H1 (cell line): Measurements from ENCODE around the gene KHDRBS2. TPM values are rescaled to one million over a fixed set of nuclear protein-coding genes. Genes with fewer than 3 reads are reported as not detected.

Experiments used
- CTCF ChIA-PET: fragments of 300-600 bp; sonication (Branson Sonifier 250); formaldehyde crosslinking; loops from one replicate; lab custom pipeline; 2021; ENCODE audit not compliant: partially characterized antibody; lab: Charles Lee
- POLR2A ChIA-PET: fragments of 300-600 bp; sonication (Branson Sonifier 250); formaldehyde crosslinking; loops from one replicate; lab custom pipeline; 2021; ENCODE audit warnings: inconsistent platforms; ENCODE audit not compliant: partially characterized antibody; lab: Charles Lee
- DNase-seq, 2 experiments: peaks; one replicate each; pipeline versions ENCODE4 v3.0.0 to v3.0.0-alpha.2; 2010 to 2022; ENCODE audit warnings: low spot score in 2 of 2, low read depth in 1 of 2, mixed read lengths in 1 of 2
- FAIRE-seq: peaks from 2 replicates; lab custom pipeline; 2011; peaks lifted over from hg19 to GRCh38; lab: Jason Lieb, UNC
- H2AFZ ChIP-seq: 2 replicates; pipeline ENCODE4 v1.8.1; 2012; ENCODE audit warnings: low read length, inconsistent platforms
- H2AK5ac ChIP-seq: 2 replicates; pipeline ENCODE4 v1.6.1; 2013; ENCODE audit warnings: low read depth, low read length
- H2BK120ac ChIP-seq: replicated peaks from 2 replicates; pipeline ENCODE3; 2013; ENCODE audit warnings: low read depth, low read length, inconsistent platforms
- H2BK12ac ChIP-seq: 2 replicates; pipeline ENCODE4 v1.6.1; 2013; ENCODE audit warnings: low read depth, low read length
- H2BK15ac ChIP-seq: 2 replicates; pipeline ENCODE4 v1.6.1; 2013; ENCODE audit warnings: low read length
- H2BK20ac ChIP-seq: 2 replicates; pipeline ENCODE4 v1.6.1; 2013; ENCODE audit warnings: low read length
- H2BK5ac ChIP-seq: 2 replicates; pipeline ENCODE4 v1.6.1; 2013; ENCODE audit warnings: low read depth, low read length
- H3K14ac ChIP-seq: 2 replicates; pipeline ENCODE4 v1.6.1; 2013; ENCODE audit warnings: inconsistent platforms; ENCODE audit not compliant: insufficient read length
- H3K18ac ChIP-seq: 2 replicates; pipeline ENCODE4 v1.6.1; 2013; ENCODE audit warnings: low read length; ENCODE audit errors: extremely low read depth
- H3K23ac ChIP-seq: 2 replicates; pipeline ENCODE4 v1.6.1; 2013; ENCODE audit warnings: inconsistent platforms; ENCODE audit not compliant: insufficient read length
- H3K23me2 ChIP-seq: 2 replicates; pipeline ENCODE4 v1.6.1; 2013; ENCODE audit warnings: low read depth, low read length
- H3K27ac ChIP-seq: 2 replicates; pipeline ENCODE4 v1.6.1; 2011; ENCODE audit warnings: low read depth, low read length, inconsistent platforms
- H3K27me3 ChIP-seq, 4 experiments: replicated peaks in 1 of 4; 1 replicate in 1 of 4; 2 replicates in 3 of 4; pipeline versions ENCODE4 v1.6.1 to v1.8.1; 2011 to 2013; ENCODE audit warnings: low read length in 3 of 4, mild to moderate bottlenecking in 3 of 4, inconsistent platforms in 2 of 4, mixed read lengths in 2 of 4, moderate library complexity in 1 of 4; ENCODE audit not compliant: control insufficient read depth in 3 of 4, insufficient read depth in 3 of 4; ENCODE audit errors: extremely low read depth in 1 of 4
- H3K36me3 ChIP-seq, 4 experiments: 2 replicates each; pipeline versions ENCODE4 v1.6.1 to v1.8.1; 2011 to 2013; ENCODE audit warnings: mild to moderate bottlenecking in 4 of 4, low read length in 3 of 4, moderate library complexity in 2 of 4, control low read depth in 1 of 4, inconsistent platforms in 1 of 4; ENCODE audit not compliant: insufficient read depth in 4 of 4, control insufficient read depth in 2 of 4
- H3K4ac ChIP-seq: replicated peaks from 2 replicates; pipeline ENCODE3; 2013; ENCODE audit warnings: low read length, low read depth, mixed read lengths, inconsistent platforms; ENCODE audit not compliant: insufficient read length
- H3K4me1 ChIP-seq, 4 experiments: replicated peaks in 1 of 4; 1 replicate in 1 of 4; 2 replicates in 3 of 4; pipeline versions ENCODE4 v1.6.1 to v1.8.1; 2011 to 2013; ENCODE audit warnings: low read length in 3 of 4, inconsistent platforms in 2 of 4, mixed read lengths in 1 of 4; ENCODE audit not compliant: insufficient read depth in 4 of 4, control insufficient read depth in 3 of 4
- H3K4me2 ChIP-seq, 2 experiments: 2 replicates each; pipeline versions ENCODE4 v1.6.1 to v1.8.1; 2011 to 2013; ENCODE audit warnings: low read depth in 2 of 2, low read length in 2 of 2, control low read depth in 1 of 2, inconsistent platforms in 1 of 2, mild to moderate bottlenecking in 1 of 2; ENCODE audit not compliant: insufficient read depth in 1 of 2
- H3K4me3 ChIP-seq, 4 experiments: fragments of 200-600, 300-600 bp in 1 of 4; sonication (generic), shearing (Covaris generic), sonication (Bioruptor Twin) in 1 of 4; 2 replicates each; pipeline versions ENCODE4 v1.5.1 to v1.8.1; 2011 to 2016; ENCODE audit warnings: low read length in 4 of 4, low read depth in 3 of 4, control low read depth in 2 of 4, inconsistent platforms in 2 of 4, mild to moderate bottlenecking in 2 of 4, mixed read lengths in 1 of 4, moderate library complexity in 1 of 4; ENCODE audit not compliant: insufficient read depth in 2 of 4; ENCODE audit errors: extremely low read depth in 1 of 4
- H3K56ac ChIP-seq: replicated peaks from 2 replicates; pipeline ENCODE3; 2013; ENCODE audit warnings: low read depth, mild to moderate bottlenecking, mixed read lengths, low read length, inconsistent platforms; ENCODE audit not compliant: insufficient read length
- H3K79me1 ChIP-seq: 2 replicates; pipeline ENCODE4 v1.6.1; 2013; ENCODE audit warnings: low read depth, low read length, control low read depth
- H3K79me2 ChIP-seq, 2 experiments: 2 replicates each; pipeline versions ENCODE4 v1.6.1 to v1.8.1; 2012 to 2013; ENCODE audit warnings: low read length in 2 of 2, mild to moderate bottlenecking in 2 of 2, inconsistent platforms in 1 of 2; ENCODE audit not compliant: insufficient read depth in 2 of 2, control insufficient read depth in 1 of 2
- H3K9ac ChIP-seq, 4 experiments: replicated peaks in 1 of 4; 1 replicate in 1 of 4; 2 replicates in 3 of 4; pipeline versions ENCODE4 v1.6.1 to v1.8.1; 2011 to 2013; ENCODE audit warnings: low read depth in 3 of 4, low read length in 3 of 4, control low read depth in 2 of 4, mild to moderate bottlenecking in 2 of 4, moderate library complexity in 2 of 4, inconsistent platforms in 1 of 4; ENCODE audit errors: extremely low read depth in 1 of 4
- H3K9me3 ChIP-seq, 2 experiments: 2 replicates each; pipeline versions ENCODE4 v1.6.1 to v1.8.1; 2012 to 2013; ENCODE audit warnings: mild to moderate bottlenecking in 2 of 2, moderate library complexity in 2 of 2, control low read depth in 1 of 2, inconsistent platforms in 1 of 2, low read depth in 1 of 2, low read length in 1 of 2, mixed read lengths in 1 of 2; ENCODE audit not compliant: insufficient read depth in 2 of 2
- H4K20me1 ChIP-seq, 2 experiments: replicated peaks in 1 of 2; 2 replicates each; pipeline versions ENCODE3 to v1.8.1; 2011 to 2013; ENCODE audit warnings: inconsistent platforms in 2 of 2, low read length in 2 of 2, mild to moderate bottlenecking in 1 of 2; ENCODE audit not compliant: insufficient read depth in 2 of 2, control insufficient read depth in 1 of 2
- H4K5ac ChIP-seq: 2 replicates; pipeline ENCODE4 v1.6.1; 2013; ENCODE audit warnings: low read length, low read depth, mixed read lengths, inconsistent platforms; ENCODE audit not compliant: insufficient read length
- H4K8ac ChIP-seq: 2 replicates; pipeline ENCODE4 v1.8.0; 2013; ENCODE audit warnings: mild to moderate bottlenecking, moderate library complexity, low read length, inconsistent platforms; ENCODE audit not compliant: insufficient read depth; ENCODE audit errors: extremely low read depth
- H4K91ac ChIP-seq: replicated peaks from 2 replicates; pipeline ENCODE3; 2013; ENCODE audit warnings: low read length, mixed read lengths, inconsistent platforms; ENCODE audit not compliant: insufficient read length
- JUND ChIP-seq: IDR thresholded peaks from 2 replicates; pipeline ENCODE4 v1.6.1; 2011; ENCODE audit warnings: mild to moderate bottlenecking, improper control_type of control experiment, low read length
- SAP30 ChIP-seq: fragments of 300-600 bp; sonication (generic); IDR thresholded peaks from 2 replicates; pipeline ENCODE4 v1.7.1; 2012; ENCODE audit warnings: low read length, moderate library complexity, mild to moderate bottlenecking, inconsistent platforms; ENCODE audit not compliant: insufficient read depth, insufficient replicate concordance
- SP1 ChIP-seq: IDR thresholded peaks from 2 replicates; pipeline ENCODE4 v1.6.1; 2011; ENCODE audit warnings: low read depth, low read length
- TCF12 ChIP-seq: IDR thresholded peaks from 2 replicates; pipeline ENCODE4 v1.6.1; 2011; ENCODE audit warnings: low read depth, mild to moderate bottlenecking, low read length
- WGBS, 2 experiments: shearing (Covaris generic) in 1 of 2; methylation state at CpG; one replicate each; pipeline versions ENCODE4 v1.1.6 to v1.1.7; 2013 to 2015; ENCODE audit warnings: low lambda C conversion rate in 2 of 2, mixed read lengths in 2 of 2, inconsistent platforms in 1 of 2, low coverage in 1 of 2, missing lambda C conversion rate in 1 of 2; ENCODE audit not compliant: insufficient replicate concordance in 2 of 2, insufficient coverage in 1 of 2, insufficient read length in 1 of 2; ENCODE audit errors: extremely low coverage in 1 of 2, missing lambda C conversion rate in 1 of 2; 5-methylcytosine and 5-hydroxymethylcytosine counted together
- polyA plus RNA-seq, 7 experiments: library from polyadenylated mRNA; depleted of rRNA in 3 of 7; stranded (reverse) in 5 of 7; unstranded in 2 of 7; fragments of >200 nt in 5 of 7; fragments of 200-250 nt in 2 of 7; gene quantifications; 1 replicate in 5 of 7; 2 replicates in 1 of 7; 4 replicates in 1 of 7; pipeline versions ENCODE4 v1.2.1 to v1.2.3, GENCODE V29; 2011 to 2013; ENCODE audit warnings: missing spikeins in 2 of 7, mixed read lengths in 2 of 7
- total RNA-seq: library from RNA; stranded (reverse); fragmentation: NEBNext Ultra II Directional; extraction: Animal tissue kit (Norgen Biotek cat#: 25700); gene quantifications from 2 replicates; pipeline ENCODE4 v1.2.1, GENCODE V29; 2021

Gene KHDRBS2
- total and polyA plus RNA-seq, 2 of the 8 experiments (the other 6 are each of a cell fraction or from before 2014, with no cell fraction given), result 5.2 to 7.7 TPM

DNA sequence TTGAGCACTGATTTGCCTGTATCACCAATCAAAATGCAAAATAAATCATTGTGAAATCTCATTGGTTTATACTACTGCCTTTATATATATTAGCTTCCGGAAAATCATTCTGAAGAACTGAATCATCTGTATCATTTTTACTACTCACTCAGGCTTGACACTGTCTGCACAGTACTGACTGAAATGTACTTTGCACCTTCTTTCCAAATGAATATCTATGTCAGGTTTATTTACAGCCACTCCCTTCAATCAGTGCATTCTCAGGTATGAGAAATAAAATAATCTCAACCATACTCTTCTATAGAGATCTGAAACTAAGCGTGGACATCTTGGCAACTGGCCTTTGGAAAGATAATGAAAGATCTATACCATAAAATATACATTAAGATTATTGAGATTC, 2.7 kb downstream of the KHDRBS2 start:
- POLR2A ChIA-PET, result no interaction called here
- WGBS, 2 experiments, result 84% methylated on average over 2 of the region's 2 CpGs; no CpG with 5 or more reads in 1 of the 2 experiments
- Histone ChIP-seq H2BK5ac (no peak overlapping the region), H4K8ac (no peak overlapping the region), H3K23me2 (peaks cover 12% of the 10 kb centered on the region), H3K9ac (no peak overlapping the region), H4K5ac (no peak overlapping the region), H3K79me2 (peaks cover 0 to 66% of the 10 kb centered on the region in 2 experiments; a peak in 3 of 4 replicates), H3K18ac (no peak overlapping the region), H2BK20ac (no peak overlapping the region), H3K56ac (no peak overlapping the region), H2BK15ac (no peak overlapping the region), H3K27ac (no peak overlapping the region), H4K91ac (no peak overlapping the region), H3K4me3 (peak overlapping the region in 1 of 4 experiments; percentile 93; a peak in 2 of 8 replicates), H3K4me1 (peaks cover 0 to 5% (median 0%) of the 10 kb centered on the region in 4 experiments; a peak in 1 of 7 replicates), H3K4me2 (peak overlapping the region in 1 of 2 experiments; percentile 99; a peak in 1 of 4 replicates), H2BK120ac (no peak overlapping the region), H4K20me1 (no peaks in the 10 kb centered on the region), H3K36me3 (no peaks in the 10 kb centered on the region), H3K27me3 (no peaks in the 10 kb centered on the region), H3K14ac (no peak overlapping the region), H3K9me3 (no peaks in the 10 kb centered on the region), H2AFZ (no peak overlapping the region), H3K79me1 (no peaks in the 10 kb centered on the region), H3K4ac (no peak overlapping the region), H2BK12ac (no peak overlapping the region), H3K23ac (no peak overlapping the region), H2AK5ac (no peak overlapping the region)
- FAIRE-seq (no peak), DNase-seq (no peak)
- CTCF ChIA-PET, result interaction anchor here (0.7 to 1.9 kb wide), 15 partner anchors 9 to 479 kb away, joined by 3 to 14 read pairs (median 4); no protein-coding TSS in a partner anchor
- TF ChIP-seq SP1 (no peak), TCF12 (no peak), JUND (no peak), SAP30 (no peak)
